Measurements from ENCODE around the gene NRCAM.

The NRCAM gene

DNA sequence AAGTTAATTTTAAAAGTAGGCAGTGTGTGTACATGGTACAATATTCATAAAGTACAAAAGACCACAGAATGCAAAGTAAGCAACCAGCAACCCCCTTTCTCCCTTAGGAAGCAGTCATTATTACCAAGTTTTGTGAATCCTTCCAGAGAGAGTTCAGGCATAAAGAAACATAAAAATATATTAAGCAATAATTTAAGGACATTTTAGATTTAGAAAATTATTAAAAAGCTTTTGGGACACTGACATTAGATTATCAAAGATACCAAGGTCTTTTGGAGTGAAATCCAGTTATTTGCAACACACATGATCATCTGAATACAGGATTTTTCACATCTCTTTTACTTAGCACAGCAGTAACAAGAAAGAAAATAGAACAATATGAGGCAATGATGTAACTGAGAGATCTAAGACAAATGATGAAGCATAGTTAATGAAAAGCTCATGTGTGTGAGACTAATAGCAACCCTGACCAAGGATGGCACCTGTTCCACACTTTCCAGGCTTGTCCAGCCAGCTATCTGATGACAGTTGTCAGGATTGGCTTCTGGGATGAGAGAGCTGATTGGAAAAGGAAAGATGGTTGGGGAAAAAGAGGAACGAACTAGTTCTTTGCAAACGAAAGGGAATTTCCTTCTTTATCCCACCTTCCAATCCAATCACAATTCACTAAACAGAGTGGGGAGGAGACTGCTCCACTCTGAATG is 210.6 kb downstream of the NRCAM start:
- no peak for DNase-seq (ENCODE audit: low spot score)

DNA sequence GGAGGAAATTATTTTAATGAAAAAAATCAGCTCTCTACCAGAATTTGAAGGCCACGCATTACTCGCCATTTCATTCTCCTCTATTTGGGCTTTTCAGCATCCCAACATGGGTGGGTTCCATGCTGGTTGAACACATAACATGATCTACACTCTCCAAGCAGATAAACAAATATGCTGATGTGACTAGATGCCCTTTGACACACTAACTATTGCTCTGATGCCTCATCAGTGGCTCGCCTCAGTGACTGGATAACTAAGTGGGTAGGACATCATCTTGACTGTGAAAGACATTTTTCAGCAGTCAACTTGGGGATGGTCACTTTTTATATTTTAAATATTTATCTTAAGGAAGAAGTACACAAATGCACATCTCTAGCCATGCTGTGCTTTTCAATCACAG is 212.1 kb downstream of the NRCAM start:
- DNase-seq (ENCODE audit: low spot score) = no peak

DNA sequence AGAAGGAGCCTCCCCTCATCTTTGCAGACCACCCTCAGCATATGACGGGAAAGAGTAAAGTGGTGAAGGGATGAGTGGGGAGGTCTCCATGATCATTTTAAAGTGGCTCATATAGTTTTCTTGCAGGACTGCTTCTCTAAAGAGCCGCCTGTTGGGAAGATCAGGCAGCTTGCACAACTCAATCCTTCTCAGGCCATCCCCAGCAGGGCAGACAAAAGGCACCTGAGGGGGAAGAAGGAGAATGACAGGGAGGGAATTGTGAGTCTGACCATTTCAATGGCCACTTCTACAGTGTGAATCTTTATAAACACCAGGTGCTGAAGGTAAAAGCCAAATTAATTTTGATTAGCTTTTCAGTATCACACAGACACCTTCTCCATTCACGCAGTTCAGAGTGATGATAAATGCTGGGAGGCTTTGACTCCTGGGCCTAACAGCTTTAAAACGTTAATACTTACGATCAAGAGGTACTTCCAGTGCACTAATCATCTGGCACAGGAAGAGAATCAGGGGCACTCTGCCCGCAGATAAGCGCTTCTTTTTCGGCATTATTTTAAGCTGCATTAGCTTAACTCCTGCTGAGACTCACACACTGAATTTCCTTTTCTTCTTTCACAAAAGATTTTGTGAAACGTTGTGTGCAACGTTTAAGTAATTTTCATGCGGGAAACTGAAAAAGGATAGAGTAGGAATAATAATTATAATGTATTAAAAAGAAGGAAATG is 216.6 kb downstream of the NRCAM start:
- DNase-seq (ENCODE audit: low spot score) = no peak

DNA sequence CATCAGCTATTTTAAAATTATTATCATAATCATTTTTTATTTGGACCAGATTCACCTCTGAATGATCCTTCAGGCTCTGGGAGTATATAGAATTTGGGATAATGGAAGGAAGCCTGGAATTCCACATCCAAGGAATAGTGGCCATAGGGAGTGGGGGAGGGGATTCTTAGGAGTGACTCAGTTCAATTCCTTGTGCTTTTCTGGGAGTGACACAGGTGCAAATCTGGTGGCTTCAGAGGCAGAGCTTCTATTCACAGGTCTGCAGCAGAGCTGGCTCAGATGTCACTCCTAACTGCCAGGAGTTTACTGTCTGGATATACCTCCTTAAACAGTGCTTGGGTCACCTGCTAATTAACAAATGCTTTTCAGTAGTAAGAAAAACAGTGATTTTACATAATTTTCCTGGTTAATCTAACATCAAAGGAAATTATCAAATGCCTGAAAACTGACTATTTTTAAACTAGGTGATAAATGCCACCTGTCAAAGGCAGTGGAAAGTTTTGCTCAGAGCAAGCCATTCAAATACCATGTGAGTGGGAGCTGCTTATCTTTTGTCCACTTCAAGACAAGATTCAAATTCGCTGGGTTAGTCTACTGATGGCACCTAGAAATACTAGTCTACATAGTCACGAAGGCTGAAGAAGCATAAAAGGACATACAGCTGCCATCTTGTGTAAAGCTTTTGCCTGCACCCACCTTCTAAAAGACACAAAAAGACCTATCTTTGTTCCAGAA is 219.4 kb downstream of the NRCAM start:
- no peak for DNase-seq (ENCODE audit: low spot score)

DNA sequence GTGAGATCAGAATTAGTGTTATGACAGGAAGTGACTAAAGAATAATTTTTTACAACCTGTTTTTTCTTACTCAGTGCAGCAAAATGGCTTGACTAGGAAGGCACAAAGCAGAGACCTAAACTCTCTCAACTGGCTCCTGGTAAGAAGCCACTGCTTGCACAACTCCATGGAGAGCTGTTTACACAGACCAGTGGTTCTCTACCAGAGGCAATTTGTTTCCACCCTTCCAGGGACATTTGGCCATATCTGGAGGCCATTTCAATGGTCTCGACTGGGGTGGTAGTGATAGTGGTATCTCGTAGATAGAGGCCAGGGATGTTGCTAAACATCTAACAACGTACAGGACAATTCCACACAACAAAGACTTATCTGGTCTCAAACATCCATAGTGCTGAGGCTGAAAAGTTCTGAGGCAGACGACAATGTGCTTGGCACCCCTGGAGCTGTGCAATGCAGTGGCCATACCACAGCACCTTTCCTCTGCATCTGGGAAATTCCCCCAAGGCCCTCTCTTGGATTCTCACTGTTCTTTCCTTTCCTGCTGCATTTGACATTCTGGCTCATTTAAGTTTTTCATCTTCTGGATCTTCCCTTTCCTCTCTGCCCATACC is 220.7 kb downstream of the NRCAM start:
- DNase-seq (ENCODE audit: low spot score) = no peak

DNA sequence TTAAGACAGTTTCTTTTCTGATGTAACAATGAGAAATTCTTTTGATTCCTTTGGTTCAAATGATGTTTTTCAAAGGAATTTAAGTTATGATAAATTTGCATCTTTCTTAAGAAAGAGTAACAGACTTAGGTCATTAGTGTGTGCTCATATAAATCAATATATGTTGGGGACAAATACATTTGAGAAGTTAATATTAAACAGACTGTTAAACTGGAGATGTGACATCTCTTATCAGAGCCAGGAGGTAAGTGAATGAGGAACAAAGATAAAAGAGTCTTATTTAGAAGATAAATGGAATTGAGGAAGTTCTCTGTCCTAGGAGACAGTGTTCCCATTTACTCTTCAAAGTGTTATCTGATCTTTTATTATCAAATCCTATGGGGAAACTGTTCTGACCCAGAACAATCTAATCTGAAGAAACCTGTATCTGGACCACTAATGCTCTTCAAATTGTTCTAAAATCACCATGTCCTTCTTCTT is 221.2 kb downstream of the NRCAM start:
- no peak for DNase-seq (ENCODE audit: low spot score)

DNA sequence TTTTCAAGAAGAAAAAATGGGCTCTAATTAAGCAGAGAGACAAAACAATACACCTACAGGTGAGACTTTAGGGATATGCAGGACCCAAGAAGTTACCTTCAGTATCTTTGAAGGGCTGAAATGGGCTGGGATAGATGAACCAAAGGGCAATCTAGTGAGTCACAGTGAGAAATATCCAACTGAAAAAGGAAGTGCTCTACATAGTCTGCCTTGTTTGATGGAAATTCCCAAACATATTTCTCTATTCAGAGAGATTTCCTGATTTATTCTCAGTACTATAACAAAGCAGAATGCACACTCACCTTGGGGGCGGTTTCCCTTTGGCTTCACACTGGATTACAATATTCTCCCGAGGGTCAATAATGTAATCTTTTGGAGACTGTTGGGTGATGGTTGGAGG is 222.0 kb downstream of the NRCAM start:
- no peak for DNase-seq (ENCODE audit: low spot score)

DNA sequence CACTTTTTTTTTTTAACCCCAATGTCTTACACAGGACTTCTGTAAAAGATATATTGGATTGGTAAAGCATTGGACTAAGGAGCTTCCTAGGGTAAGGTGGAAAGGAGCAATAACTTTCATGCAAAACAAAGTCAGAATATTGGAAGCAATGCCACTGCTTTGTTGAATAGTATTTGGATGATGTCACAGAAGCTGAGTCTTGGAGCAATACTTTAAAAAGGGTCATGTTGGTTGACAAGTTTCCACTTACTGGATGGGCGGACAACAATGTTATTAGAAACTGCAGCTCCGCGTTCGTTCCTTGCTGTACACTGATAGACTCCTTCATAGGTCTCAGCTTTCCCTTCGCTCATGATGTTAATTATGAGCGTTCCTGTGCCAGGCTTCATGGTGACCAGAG is 224.2 kb downstream of the NRCAM start:
- no peak for DNase-seq (ENCODE audit: low spot score)

DNA sequence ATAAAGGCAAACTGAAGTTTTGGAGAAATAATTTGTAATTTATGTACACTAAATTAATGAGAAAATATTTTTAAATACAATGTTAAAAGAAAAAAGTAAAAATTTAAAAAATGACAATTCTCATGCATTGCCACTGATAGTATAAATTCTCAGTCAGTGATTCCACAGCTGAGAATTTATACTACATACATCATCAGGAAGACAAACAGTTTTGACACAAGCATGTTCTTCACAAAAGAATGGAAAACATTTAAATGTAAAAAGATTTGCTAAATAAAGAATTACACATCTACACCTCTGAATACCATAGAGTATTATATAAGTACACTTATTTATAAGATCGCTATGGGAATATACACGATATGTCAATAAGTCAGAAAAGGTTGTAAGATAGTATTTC is 225.0 kb downstream of the NRCAM start:
- no peak for DNase-seq (ENCODE audit: low spot score)

DNA sequence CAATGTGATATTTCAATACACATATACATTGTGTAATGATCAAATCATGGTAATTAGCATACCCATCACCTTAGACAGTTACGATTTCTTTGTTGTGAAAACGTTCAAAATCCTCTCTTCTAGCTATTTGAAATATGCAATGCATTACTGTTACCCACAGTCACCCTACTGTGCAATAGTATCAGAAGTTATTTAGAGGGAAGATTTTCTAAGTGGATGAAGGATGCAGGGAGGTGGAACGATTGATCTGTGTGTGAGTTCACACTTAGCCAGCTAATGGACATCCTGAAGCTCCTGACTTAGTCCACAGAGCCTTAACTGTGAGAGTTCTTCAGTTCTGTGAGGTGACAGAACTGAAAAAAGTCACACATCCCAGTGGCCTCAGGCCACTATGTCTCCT is 228.9 kb downstream of the NRCAM start:
- DNase-seq (ENCODE audit: low spot score) = no peak

DNA sequence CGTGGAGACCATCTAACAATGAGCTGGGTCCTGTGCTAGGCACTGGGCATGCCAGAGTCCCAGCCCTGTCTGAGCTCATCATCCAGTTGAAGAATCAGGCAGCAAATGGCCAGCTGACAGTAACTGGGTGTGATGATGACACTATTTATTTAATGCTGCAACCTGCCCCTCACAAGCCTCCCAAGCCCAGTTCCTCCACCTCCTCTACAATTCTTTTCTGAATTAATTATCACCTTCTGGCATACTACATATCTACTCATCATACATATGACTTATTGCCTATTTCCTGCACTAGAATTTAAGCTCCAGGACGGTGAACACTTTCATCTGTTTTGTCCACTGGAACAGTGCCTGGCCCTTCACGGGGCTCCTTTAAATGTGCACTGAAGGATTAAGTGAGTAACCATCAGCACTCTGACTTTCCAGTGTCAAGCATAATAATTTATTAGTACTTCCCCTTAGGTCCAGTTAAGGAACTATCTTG is 229.4 kb downstream of the NRCAM start:
- no peak for DNase-seq (ENCODE audit: low spot score)

DNA sequence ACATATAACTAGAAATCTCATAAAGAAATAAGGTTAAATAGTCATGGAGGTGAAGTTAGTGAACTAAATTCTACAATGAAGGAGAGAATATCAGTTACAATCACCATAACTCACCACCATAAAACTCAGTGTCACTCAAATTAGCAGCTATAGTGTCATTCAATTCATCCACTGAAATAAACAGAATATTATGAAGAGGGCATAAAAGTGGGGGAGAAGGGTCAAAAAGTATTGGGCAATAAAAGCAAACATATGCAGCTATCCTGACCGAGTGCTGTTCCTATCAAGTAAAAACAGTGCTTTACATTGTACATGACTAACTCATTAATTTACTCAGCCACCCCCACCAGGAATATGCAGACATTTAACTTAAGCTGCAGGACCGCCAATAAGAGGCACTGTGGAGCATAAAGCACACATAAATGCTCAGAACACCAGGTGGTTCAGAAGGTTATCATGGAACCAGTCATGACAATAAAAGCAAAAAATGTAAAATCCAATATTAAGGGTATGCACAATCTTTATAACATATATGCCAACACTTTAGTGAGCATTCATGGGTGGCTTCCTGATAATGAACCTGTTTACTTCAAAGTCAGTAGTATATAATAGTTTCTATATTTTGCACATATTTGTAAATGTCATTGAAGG is 230.6 kb downstream of the NRCAM start:
- DNase-seq (ENCODE audit: low spot score) = no peak

DNA sequence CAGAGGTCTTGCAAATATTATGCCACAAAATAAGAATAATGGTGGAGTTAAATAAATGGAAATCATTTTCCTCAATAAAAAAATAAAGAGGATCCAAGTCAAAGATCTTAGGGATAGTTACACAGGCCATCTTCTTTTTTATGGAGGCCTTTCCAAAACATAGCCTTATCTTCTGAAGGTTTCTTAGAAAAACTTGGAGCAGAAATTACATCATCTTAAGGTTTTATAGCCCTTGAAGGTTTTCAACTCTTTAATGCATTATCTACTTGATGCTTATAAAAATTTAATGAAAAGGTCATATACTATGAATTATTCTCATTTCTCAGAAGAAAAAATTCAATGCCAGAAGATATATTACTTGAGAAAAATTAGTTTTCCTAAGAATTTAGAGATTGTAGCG is 231.8 kb downstream of the NRCAM start:
- DNase-seq (ENCODE audit: low spot score) = no peak

DNA sequence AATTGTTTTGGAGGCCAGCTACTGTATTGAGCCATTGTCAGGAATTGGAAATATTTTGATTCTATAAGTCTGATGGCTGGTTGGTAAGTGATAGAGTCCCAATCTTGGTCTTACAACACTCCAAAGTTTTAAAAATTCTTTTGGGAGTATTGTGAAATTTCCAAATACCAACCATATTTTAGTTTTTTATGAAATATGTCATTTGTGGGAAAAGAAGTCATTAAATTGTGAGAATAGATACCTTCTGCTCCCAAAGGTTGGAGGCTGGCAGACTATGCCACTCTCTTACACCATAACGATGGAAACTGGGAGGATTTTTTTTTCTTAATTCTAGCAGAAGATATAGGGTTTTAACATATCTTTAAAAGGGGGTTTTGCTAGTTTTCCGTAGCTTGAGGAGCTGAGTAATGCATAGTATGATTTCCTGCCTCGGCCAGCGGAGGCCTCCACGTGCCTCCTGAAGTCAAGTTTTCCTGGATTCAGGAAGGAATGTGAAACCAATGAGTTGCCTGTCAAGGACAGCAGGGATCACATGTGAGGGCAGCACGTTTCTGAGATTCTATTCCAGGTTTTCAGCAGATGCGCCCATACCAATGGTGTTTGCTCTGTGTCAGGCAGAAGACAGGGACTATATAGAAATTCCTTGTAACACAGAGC is 233.9 kb downstream of the NRCAM start:
- no peak for DNase-seq (ENCODE audit: low spot score)

DNA sequence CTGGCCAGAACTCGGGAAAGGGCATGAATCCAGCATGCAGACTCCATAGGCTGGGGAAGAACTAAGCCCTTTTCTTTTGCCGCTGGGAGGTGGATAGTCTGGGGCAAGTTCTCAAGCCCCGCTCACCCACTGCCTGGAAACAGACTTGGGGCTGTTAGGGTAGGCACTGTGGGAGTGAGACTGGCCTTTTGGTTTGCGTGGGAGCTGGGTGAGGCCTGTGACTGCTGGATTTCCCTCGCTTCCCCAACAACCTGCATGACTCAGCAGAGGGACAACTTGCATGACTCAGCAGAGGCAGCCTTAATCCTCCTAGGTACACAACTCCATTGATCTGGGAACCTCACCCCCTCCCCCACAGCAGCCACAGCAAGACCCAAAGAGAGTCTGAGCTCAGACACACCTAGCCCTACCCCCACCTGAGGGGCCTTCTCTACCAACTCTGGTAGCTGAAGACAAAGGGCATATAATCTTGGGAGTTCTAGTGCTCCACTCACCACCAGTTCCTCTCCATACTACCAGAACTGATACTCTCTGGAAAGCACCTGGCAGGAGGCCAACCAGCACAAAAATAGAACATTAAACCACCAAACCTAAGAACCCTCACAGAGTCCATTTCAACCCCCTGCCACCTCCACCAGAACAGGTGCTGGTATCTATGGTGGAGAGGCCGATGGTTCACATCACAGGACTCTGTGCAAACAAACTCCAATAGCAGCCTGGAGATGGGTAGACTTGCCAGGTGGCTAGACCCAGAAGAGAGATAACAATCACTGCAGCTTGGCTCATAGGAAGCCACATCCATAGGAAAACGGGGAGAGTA is 244.6 kb downstream of the NRCAM start:
- peak; percentile 0 for DNase-seq (ENCODE audit: low spot score)

DNA sequence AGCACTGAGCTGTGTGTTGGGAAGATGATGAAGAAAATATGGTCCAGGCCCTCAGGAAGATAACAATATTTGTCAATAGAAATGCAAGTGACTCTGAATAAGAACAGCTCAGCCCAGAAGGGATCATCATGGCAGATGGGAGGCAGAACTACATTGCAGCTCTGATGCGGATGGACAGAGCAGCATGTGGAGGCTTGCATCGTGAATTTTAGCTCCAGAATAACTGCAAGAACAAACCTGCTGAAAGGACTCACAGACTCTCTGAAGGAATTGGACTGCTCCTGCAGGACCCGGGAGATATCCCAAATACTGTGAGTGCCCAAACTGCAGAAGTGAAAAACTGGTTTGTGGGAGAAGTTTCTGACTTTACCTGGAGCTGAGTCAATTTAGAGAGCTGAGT is 245.4 kb downstream of the NRCAM start:
- no peak for DNase-seq (ENCODE audit: low spot score)

DNA sequence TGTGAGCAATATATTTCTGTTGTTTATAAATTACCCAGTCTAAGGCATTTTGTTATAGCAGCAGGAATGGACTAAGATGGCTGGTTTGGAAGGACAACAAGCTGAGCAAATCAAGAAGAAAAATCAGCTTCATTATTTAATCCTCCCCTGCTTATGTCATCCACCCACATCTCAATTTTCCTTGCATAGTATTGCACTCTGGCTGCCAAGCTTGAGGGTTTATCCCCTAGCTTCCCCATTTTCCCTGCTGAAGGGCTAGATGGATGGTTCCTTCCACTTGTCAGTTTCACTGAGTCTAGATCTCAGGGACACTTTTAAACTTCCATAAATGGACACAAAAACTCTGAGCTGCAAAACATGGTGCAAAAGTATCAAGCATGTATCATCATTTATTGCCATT is 250.9 kb downstream of the NRCAM start:
- no peak for DNase-seq (ENCODE audit: low spot score)

DNA sequence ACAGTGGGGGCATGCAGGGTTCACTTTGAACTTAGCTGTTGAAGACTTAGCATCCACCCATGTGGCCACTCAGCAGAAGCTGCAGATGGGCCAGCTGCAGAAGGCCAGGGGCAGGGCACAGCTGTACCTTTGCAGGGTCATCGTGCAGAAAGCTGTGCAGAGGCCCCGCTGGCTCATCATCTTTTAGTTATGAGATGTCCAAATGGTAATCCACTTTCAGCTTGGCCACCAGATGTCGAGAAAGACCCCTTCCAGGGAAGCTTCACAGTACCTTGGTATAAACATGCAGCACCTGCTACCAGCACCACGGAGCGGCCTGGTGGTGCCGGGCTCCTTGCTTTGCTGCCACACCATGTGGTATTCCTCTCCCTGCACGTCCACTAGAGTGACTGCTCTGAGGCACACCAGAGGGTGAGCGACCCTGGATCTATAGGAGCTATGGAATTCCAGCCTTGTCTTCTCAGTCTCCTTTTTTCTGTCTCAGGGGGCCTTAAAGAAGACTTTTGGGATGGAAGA is 251.9 kb downstream of the NRCAM start:
- DNase-seq (ENCODE audit: low spot score) = no peak

DNA sequence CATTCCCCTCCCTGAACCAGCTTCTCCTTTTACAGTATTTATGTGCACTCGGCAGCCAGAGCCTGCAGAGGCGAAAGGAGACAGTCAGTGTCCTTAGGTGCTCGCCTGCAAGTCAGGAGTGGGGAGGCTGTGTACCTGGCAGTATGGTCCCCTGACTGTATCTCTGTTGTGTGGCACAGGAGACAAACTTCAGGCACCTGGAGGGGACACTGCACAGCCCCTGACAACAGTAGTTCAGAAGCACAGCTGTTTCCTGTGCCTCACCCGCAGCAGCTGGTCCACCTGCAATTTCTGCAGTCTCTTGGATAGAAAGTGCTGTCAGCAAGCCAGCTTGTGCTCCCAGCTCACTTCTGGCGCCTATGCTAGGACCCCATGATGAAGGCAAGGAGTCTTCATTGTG is 252.7 kb downstream of the NRCAM start:
- DNase-seq (ENCODE audit: low spot score) = no peak

DNA sequence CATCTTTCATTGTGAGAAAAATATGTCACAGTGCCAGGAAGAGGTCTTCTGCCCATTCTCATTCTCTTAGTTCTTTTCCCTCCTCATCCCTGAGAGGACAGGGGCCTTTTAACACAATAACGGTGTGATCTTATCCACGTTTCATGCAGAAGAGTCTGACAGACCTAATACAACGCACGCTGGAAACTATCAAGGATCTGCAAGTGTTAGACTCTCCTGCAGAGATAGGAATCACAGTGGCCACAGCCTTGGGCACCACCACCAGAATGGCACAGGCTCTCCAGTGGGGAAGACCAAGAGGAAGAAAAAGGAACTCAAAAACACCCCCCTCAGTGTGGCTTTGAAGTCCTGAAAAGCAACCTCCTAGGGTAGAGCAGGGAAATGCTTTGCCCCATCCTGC is 253.5 kb downstream of the NRCAM start:
- no peak for DNase-seq (ENCODE audit: low spot score)

All from activated CD4-positive, alpha-beta T cell treated with anti-CD3 and anti-CD28 coated beads, Interleukin-2, Interleukin-4, amounts not matched to agents 100 ng/mL and 50 ng/mL, durations not matched to agents 16 hours and 8 hours (primary cell).